GM23248 (cell line): ENCODE data around the gene MACROH2A2.

Experiments used
- EZH2 ChIP-seq: fragments of 200-600 bp; sonication (generic); IDR thresholded peaks from 2 replicates; pipeline ENCODE4 v1.6.1; 2018; ENCODE audit warnings: antibody characterized with exemption, mild to moderate bottlenecking; ENCODE audit not compliant: insufficient read depth, poor library complexity, severe bottlenecking
- EZH2phosphoT487 ChIP-seq: fragments of 200-600 bp; sonication (generic); IDR thresholded peaks from 2 replicates; pipeline ENCODE4 v1.6.1; 2018; ENCODE audit warnings: antibody characterized with exemption, moderate library complexity, mild to moderate bottlenecking, low read depth; ENCODE audit not compliant: insufficient read depth

GRCh38 chr10:70052462-70053217 lies at the start of gene MACROH2A2:
- TF ChIP-seq EZH2phosphoT487 (no peak), EZH2 (no peak)
